Activated T-cell treated with anti-CD3 and anti-CD28 coated beads, Interleukin-2, amount 50 U/mL, for 4 hours (primary cell): ENCODE data around the gene DDC. TPM values are rescaled to one million over a fixed set of nuclear protein-coding genes. Genes with fewer than 3 reads are reported as not detected.

ENCODE experiments used
- ATAC-seq, 2 donors: fragments of 200-7000 bp; cut with Tn5 transposase; one replicate each; pipeline ENCODE4 v1.10.0; 2021
- DNase-seq: peaks from one replicate; pipeline ENCODE4 v3.0.0-alpha.2; 2020
- H3K27me3 Mint-ChIP-seq: one replicate; pipeline ENCODE4 v1.8.0; 2021; ENCODE audit warnings: low read depth, mixed read lengths
- H3K36me3 Mint-ChIP-seq: one replicate; pipeline ENCODE4 v1.8.0; 2022; ENCODE audit warnings: mixed read lengths; ENCODE audit not compliant: insufficient read depth
- H3K4me1 Mint-ChIP-seq: one replicate; pipeline ENCODE4 v1.8.0; 2021; ENCODE audit warnings: low read depth, mixed read lengths
- H3K4me3 Mint-ChIP-seq: one replicate; pipeline ENCODE4 v1.8.0; 2021; ENCODE audit warnings: mild to moderate bottlenecking, moderate library complexity, mixed read lengths
- H3K9me3 Mint-ChIP-seq: one replicate; pipeline ENCODE4 v1.8.0; 2021; ENCODE audit warnings: mixed read lengths
- total RNA-seq, 3 donors: library from RNA; stranded (reverse); gene quantifications; one replicate each; pipeline ENCODE4 v1.2.1, GENCODE V29; 2021

DDC gene
- total RNA-seq, 3 donors from 2014 or later = 0.38 to 0.61 TPM; not detected in 1

GRCh38 chr7:50436133-50436806, 128.9 kb downstream of the DDC start:
- H3K4me1 Mint-ChIP-seq = no peaks in the 10 kb centered on the region
- DNase-seq = no peak
- H3K36me3 Mint-ChIP-seq = peaks cover 22% of the 10 kb centered on the region
- H3K4me3 Mint-ChIP-seq = no peak overlapping the region
- peaks cover 3% of the 10 kb centered on the region for H3K9me3 Mint-ChIP-seq
- ATAC-seq = no peak
- no peaks in the 10 kb centered on the region for H3K27me3 Mint-ChIP-seq

GRCh38 chr7:50431722-50432305, 133.4 kb downstream of the DDC start:
- no peaks in the 10 kb centered on the region for H3K27me3 Mint-ChIP-seq

GRCh38 chr7:50431316-50431715, 133.9 kb downstream of the DDC start:
- Mint-ChIP-seq H3K4me3 (no peak overlapping the region), H3K36me3 (no peaks in the 10 kb centered on the region), H3K4me1 (no peaks in the 10 kb centered on the region), H3K9me3 (no peaks in the 10 kb centered on the region), H3K27me3 (no peaks in the 10 kb centered on the region)
- DNase-seq (no peak), ATAC-seq (no peak)

More at GRCh38 chr7:50431722-50432305, 133.4 kb downstream of the DDC start:
- DNase-seq (no peak), ATAC-seq (no peak)
- H3K36me3 Mint-ChIP-seq = peaks cover under 1% of the 10 kb centered on the region
- H3K4me3 Mint-ChIP-seq = no peak overlapping the region
- no peaks in the 10 kb centered on the region for H3K9me3 Mint-ChIP-seq
- H3K4me1 Mint-ChIP-seq = no peaks in the 10 kb centered on the region

GRCh38 chr7:50428911-50429310, 136.3 kb downstream of the DDC start:
- ATAC-seq = no peak
- Mint-ChIP-seq H3K4me3 (no peak overlapping the region), H3K4me1 (no peaks in the 10 kb centered on the region), H3K27me3 (no peaks in the 10 kb centered on the region), H3K36me3 (no peaks in the 10 kb centered on the region), H3K9me3 (no peaks in the 10 kb centered on the region)
- no peak for DNase-seq

- DNase-seq (no peak), ATAC-seq (no peak)
- Mint-ChIP-seq H3K4me1 (no peaks in the 10 kb centered on the region), H3K9me3 (no peaks in the 10 kb centered on the region), H3K36me3 (no peaks in the 10 kb centered on the region), H3K4me3 (no peak overlapping the region), H3K27me3 (no peaks in the 10 kb centered on the region)
Observed at GRCh38 chr7:50427518-50427917, 137.7 kb downstream of the DDC start.

GRCh38 chr7:50426280-50427045, 138.7 kb downstream of the DDC start:
- no peaks in the 10 kb centered on the region for H3K27me3 Mint-ChIP-seq
- no peaks in the 10 kb centered on the region for H3K36me3 Mint-ChIP-seq
- H3K4me1 Mint-ChIP-seq = no peaks in the 10 kb centered on the region
- no peak overlapping the region for H3K4me3 Mint-ChIP-seq
- H3K9me3 Mint-ChIP-seq = no peaks in the 10 kb centered on the region
- no peak for ATAC-seq
- no peak for DNase-seq

GRCh38 chr7:50425318-50425717, 139.9 kb downstream of the DDC start:
- no peak overlapping the region for H3K4me3 Mint-ChIP-seq
- DNase-seq (no peak), ATAC-seq (no peak)
- no peaks in the 10 kb centered on the region for H3K9me3 Mint-ChIP-seq
- H3K4me1 Mint-ChIP-seq = no peaks in the 10 kb centered on the region
- no peaks in the 10 kb centered on the region for H3K36me3 Mint-ChIP-seq
- no peaks in the 10 kb centered on the region for H3K27me3 Mint-ChIP-seq

- no peaks in the 10 kb centered on the region for H3K9me3 Mint-ChIP-seq
- no peak for DNase-seq
- H3K36me3 Mint-ChIP-seq = no peaks in the 10 kb centered on the region
- H3K4me1 Mint-ChIP-seq = no peaks in the 10 kb centered on the region
- H3K4me3 Mint-ChIP-seq = no peak overlapping the region
- no peak for ATAC-seq
- H3K27me3 Mint-ChIP-seq = no peaks in the 10 kb centered on the region
Observed at GRCh38 chr7:50423860-50424259, 141.3 kb downstream of the DDC start.

GRCh38 chr7:50422858-50423257, 142.3 kb downstream of the DDC start:
- H3K4me1 Mint-ChIP-seq = peaks cover 4% of the 10 kb centered on the region
- H3K4me3 Mint-ChIP-seq = no peak overlapping the region
- H3K27me3 Mint-ChIP-seq = no peaks in the 10 kb centered on the region
- no peaks in the 10 kb centered on the region for H3K36me3 Mint-ChIP-seq
- no peaks in the 10 kb centered on the region for H3K9me3 Mint-ChIP-seq
- DNase-seq (no peak), ATAC-seq (no peak)

GRCh38 chr7:50421043-50421442, 144.2 kb downstream of the DDC start:
- Mint-ChIP-seq H3K27me3 (no peaks in the 10 kb centered on the region), H3K9me3 (no peaks in the 10 kb centered on the region), H3K4me3 (no peak overlapping the region), H3K36me3 (no peaks in the 10 kb centered on the region), H3K4me1 (peaks cover 18% of the 10 kb centered on the region)
- DNase-seq (no peak), ATAC-seq (no peak)

GRCh38 chr7:50418526-50419290, 146.5 kb downstream of the DDC start:
- Mint-ChIP-seq H3K9me3 (no peaks in the 10 kb centered on the region), H3K4me1 (peaks cover 28% of the 10 kb centered on the region), H3K27me3 (no peaks in the 10 kb centered on the region), H3K4me3 (no peak overlapping the region), H3K36me3 (no peaks in the 10 kb centered on the region)
- ATAC-seq (no peak), DNase-seq (no peak)

GRCh38 chr7:50418086-50418515, 147.1 kb downstream of the DDC start:
- H3K36me3 Mint-ChIP-seq = no peaks in the 10 kb centered on the region
- H3K4me1 Mint-ChIP-seq = peaks cover 28% of the 10 kb centered on the region
- H3K4me3 Mint-ChIP-seq = no peak overlapping the region
- ATAC-seq = peak; percentile 92 to 96
- H3K27me3 Mint-ChIP-seq = no peaks in the 10 kb centered on the region
- H3K9me3 Mint-ChIP-seq = no peaks in the 10 kb centered on the region
- peak; percentile 66 for DNase-seq

- DNase-seq (no peak), ATAC-seq (no peak)
- Mint-ChIP-seq H3K4me3 (peak overlapping the region; percentile 42), H3K27me3 (no peaks in the 10 kb centered on the region), H3K4me1 (peaks cover 31% of the 10 kb centered on the region), H3K9me3 (no peaks in the 10 kb centered on the region), H3K36me3 (peaks cover 1% of the 10 kb centered on the region)
Observed at GRCh38 chr7:50416527-50417182, 148.6 kb downstream of the DDC start.

- Mint-ChIP-seq H3K36me3 (peaks cover 3% of the 10 kb centered on the region), H3K4me3 (peak overlapping the region; percentile 5), H3K9me3 (no peaks in the 10 kb centered on the region), H3K27me3 (no peaks in the 10 kb centered on the region), H3K4me1 (peaks cover 37% of the 10 kb centered on the region)
- ATAC-seq = peak in 1 of 2 donors; percentile 16
- DNase-seq = no peak
Observed at GRCh38 chr7:50415844-50416364, 149.3 kb downstream of the DDC start.
